Esophagus (tissue), 2 donors: ENCODE data around the gene POLR2C. TPM values are rescaled to one million over a fixed set of nuclear protein-coding genes. Genes with fewer than 3 reads are reported as not detected.

Experiments
- H3K27ac ChIP-seq, 2 donors: one replicate each; pipeline ENCODE4 v1.5.1; 2013; ENCODE audit warnings: low read depth in 2 of 2, mild to moderate bottlenecking in 2 of 2, inconsistent platforms in 1 of 2, low read length in 1 of 2, moderate library complexity in 1 of 2
- H3K27me3 ChIP-seq, 2 donors: one replicate each; pipeline ENCODE4 v1.6.1; 2013; ENCODE audit warnings: low read length in 2 of 2, control low read depth in 1 of 2, mild to moderate bottlenecking in 1 of 2; ENCODE audit not compliant: insufficient read depth in 2 of 2, control insufficient read depth in 1 of 2
- H3K36me3 ChIP-seq, 2 donors: one replicate each; pipeline ENCODE4 v1.6.1; 2013; ENCODE audit warnings: low read length in 1 of 2; ENCODE audit not compliant: control insufficient read depth in 2 of 2, insufficient read depth in 2 of 2
- H3K4me1 ChIP-seq, 2 donors: one replicate each; pipeline ENCODE4 v1.6.1; 2013; ENCODE audit warnings: low read length in 1 of 2; ENCODE audit not compliant: control insufficient read depth in 2 of 2, insufficient read depth in 2 of 2
- H3K4me3 ChIP-seq, 2 donors: one replicate each; pipeline ENCODE4 v1.5.1; 2013; ENCODE audit warnings: low read length in 2 of 2, mild to moderate bottlenecking in 2 of 2, low read depth in 1 of 2, moderate library complexity in 1 of 2
- H3K9me3 ChIP-seq, 2 donors: one replicate each; pipeline ENCODE4 v1.6.1; 2013; ENCODE audit warnings: mild to moderate bottlenecking in 2 of 2, low read depth in 1 of 2, low read length in 1 of 2, moderate library complexity in 1 of 2; ENCODE audit not compliant: control insufficient read depth in 2 of 2, insufficient read depth in 1 of 2
- WGBS, 2 donors: extraction: QIAGEN DNeasy Blood & Tissue Kit; methylation state at CpG; one replicate each; pipeline ENCODE4 v1.1.7; 2013; 5-methylcytosine and 5-hydroxymethylcytosine counted together
- polyA plus RNA-seq, 2 donors: library from polyadenylated mRNA; stranded (reverse); fragments of 200-250 nt; gene quantifications; one replicate each; pipeline ENCODE4 v1.2.3, GENCODE V29; 2013
- donor health status: healthy with polysubstance abuse.
- donor health status: Bipolar disorder and iron deficiency.

Gene POLR2C
- polyA plus RNA-seq, 2 donors = 18.5 to 34.0 TPM

GRCh38 chr16:57483725-57484514, 21.4 kb downstream of the POLR2C start:
- H3K4me1 ChIP-seq = peaks cover 21 to 34% of the 10 kb centered on the region in 2 donors
- WGBS, 2 donors = 51 to 52% methylated on average over 18 to 19 of the region's 19 CpGs

GRCh38 chr16:57484515-57485005, 22.1 kb downstream of the POLR2C start:
- no peaks in the 10 kb centered on the region for H3K9me3 ChIP-seq
- peaks cover 0 to 5% of the 10 kb centered on the region in 2 donors for H3K36me3 ChIP-seq
- 80 to 85% methylated on average over 8 of the region's 8 CpGs for WGBS, 2 donors
- H3K4me1 ChIP-seq = peaks cover 21 to 29% of the 10 kb centered on the region in 2 donors
- H3K27me3 ChIP-seq = no peaks in the 10 kb centered on the region
- H3K27ac ChIP-seq = peak overlapping the region in 1 of 2 donors; percentile 90
- H3K4me3 ChIP-seq = no peak overlapping the region

More at GRCh38 chr16:57483725-57484514, 21.4 kb downstream of the POLR2C start:
- Histone ChIP-seq H3K4me3 (no peak overlapping the region), H3K27me3 (no peaks in the 10 kb centered on the region), H3K36me3 (peaks cover 0 to 10% of the 10 kb centered on the region in 2 donors), H3K9me3 (no peaks in the 10 kb centered on the region), H3K27ac (peak overlapping the region in 1 of 2 donors; percentile 35)

GRCh38 chr16:57485091-57485915, 22.8 kb downstream of the POLR2C start:
- H3K4me1 ChIP-seq = peaks cover 19 to 27% of the 10 kb centered on the region in 2 donors
- no peaks in the 10 kb centered on the region for H3K27me3 ChIP-seq
- H3K27ac ChIP-seq = peak overlapping the region; percentile 79 to 90
- H3K4me3 ChIP-seq = peak overlapping the region; percentile 89 to 93
- WGBS, 2 donors = 51 to 62% methylated on average over 14 of the region's 14 CpGs
- no peaks in the 10 kb centered on the region for H3K9me3 ChIP-seq
- H3K36me3 ChIP-seq = peaks cover 0 to 5% of the 10 kb centered on the region in 2 donors

GRCh38 chr16:57485916-57486857, 23.7 kb downstream of the POLR2C start, which contains the start of gene DOK4:
Gene DOK4, minus strand, starts transcription at chr16:57486493. Its CDS starts 6,986 bp downstream, at chr16:57479507.
- H3K4me1 ChIP-seq = peaks cover 17 to 25% of the 10 kb centered on the region in 2 donors
- 1 to 2% methylated on average over 54 to 73 of the region's 73 CpGs for WGBS, 2 donors
- H3K27ac ChIP-seq = peak within 1 kb of the TSS; percentile 79 to 90

DNA sequence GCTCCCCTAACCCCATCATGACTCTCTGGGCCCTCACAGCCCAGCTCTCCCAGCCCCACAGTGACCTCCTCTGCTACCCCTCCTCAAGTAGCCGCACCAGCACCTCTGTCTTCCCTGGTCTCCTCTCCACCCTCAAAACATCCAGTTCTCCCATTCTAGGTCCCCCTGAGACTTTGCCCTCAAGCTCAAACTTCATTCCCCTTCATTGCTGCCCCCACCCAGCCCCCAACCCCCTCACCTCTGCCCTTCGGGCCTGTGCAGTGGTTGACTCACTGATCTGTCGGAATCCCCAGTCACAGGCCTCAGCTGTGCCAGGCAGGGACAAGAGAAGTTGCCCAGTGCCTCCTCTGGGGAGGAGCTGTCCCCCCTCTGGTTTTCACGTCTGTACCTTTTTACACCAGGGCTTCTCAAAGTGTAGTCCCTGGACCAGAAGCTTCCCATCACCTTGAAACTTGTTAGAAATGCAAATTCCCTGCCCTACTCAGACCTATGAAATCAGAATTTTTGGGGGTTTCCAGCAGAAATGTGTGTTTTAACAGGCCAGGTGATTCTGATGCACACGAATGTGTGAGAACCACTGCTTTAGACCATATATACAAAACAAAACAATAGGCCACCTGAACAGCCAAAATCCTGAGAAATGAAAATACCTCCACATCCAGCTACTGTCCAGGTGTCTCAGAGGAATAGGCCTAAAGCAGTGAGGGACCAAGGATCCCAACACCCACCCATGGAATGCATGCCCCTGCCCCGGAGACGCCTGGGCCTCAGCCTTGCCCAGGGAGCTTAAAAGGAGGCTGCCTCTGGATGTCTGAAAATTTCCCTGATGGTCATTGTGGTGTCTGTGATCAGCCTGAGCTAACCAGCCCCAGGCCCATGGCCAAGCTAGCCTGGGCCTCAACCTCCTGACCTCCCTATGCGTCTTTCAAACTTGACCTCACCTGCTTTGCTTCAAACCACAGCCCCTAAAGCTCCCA, 24.7 kb downstream of the POLR2C start:
- Histone ChIP-seq H3K27me3 (no peaks in the 10 kb centered on the region), H3K4me1 (peaks cover 17 to 25% of the 10 kb centered on the region in 2 donors), H3K9me3 (no peaks in the 10 kb centered on the region), H3K27ac (peak overlapping the region in 1 of 2 donors; percentile 23), H3K36me3 (peaks cover 0 to 5% of the 10 kb centered on the region in 2 donors), H3K4me3 (peak overlapping the region in 1 of 2 donors; percentile 16)
- WGBS, 2 donors = 77 to 81% methylated on average over 8 of the region's 8 CpGs

More at GRCh38 chr16:57485916-57486857, 23.7 kb downstream of the POLR2C start, which contains the start of gene DOK4:
- Histone ChIP-seq H3K9me3 (no peaks in the 10 kb centered on the region), H3K27me3 (no peaks in the 10 kb centered on the region), H3K36me3 (peaks cover 0 to 5% of the 10 kb centered on the region in 2 donors), H3K4me3 (peak within 1 kb of the TSS; percentile 89 to 93)

DNA sequence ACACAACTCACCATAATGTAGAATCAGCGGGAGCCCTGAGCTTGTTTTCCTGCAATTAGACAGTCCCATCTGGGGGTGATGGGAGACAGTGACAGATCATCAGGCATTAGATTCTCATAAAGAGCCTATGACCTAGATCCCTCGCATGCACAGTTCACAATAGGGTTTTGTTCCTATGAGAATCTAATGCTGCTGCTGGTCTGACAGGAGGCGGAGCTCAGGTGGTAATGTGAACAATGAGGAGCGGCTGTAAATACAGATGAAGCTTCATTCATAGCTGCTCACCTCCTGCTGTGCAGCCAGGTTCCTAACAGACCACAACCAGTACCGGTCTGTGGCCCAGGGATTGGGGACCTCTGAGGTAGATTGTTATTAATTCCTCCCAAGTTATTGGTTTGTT, 26.8 kb downstream of the POLR2C start:
- 88 to 90% methylated on average over 5 of the region's 5 CpGs for WGBS, 2 donors

DNA sequence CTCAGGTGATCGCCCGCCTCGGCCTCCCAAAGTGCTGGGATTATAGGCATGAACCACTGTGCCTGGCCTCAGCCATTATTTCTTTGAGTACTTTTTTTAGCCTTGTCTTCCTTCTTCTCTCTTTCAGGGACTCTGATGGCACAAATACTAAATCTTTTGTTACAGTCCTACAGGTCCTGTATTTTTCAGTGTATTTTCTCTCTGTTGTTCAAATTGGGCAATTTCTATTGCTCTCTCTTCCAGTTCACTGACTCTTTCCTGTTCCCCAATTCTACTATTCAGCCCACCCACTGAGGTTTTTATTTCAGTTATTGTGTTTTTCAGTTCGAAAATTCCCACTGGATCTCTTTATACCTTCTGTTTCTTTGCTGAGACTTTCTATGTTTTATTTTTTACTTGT, 31.3 kb downstream of the POLR2C start:
- H3K4me3 ChIP-seq = no peak overlapping the region
- WGBS, 2 donors = 93% methylated on average over 4 of the region's 4 CpGs
- no peaks in the 10 kb centered on the region for H3K36me3 ChIP-seq
- H3K9me3 ChIP-seq = no peaks in the 10 kb centered on the region
- H3K27me3 ChIP-seq = no peaks in the 10 kb centered on the region
- H3K4me1 ChIP-seq = no peaks in the 10 kb centered on the region
- H3K27ac ChIP-seq = no peak overlapping the region

More for the DNA sequence above, 26.8 kb downstream of the POLR2C start:
- Histone ChIP-seq H3K27me3 (no peaks in the 10 kb centered on the region), H3K4me1 (peaks cover 12 to 18% of the 10 kb centered on the region in 2 donors), H3K36me3 (no peaks in the 10 kb centered on the region), H3K27ac (no peak overlapping the region), H3K9me3 (no peaks in the 10 kb centered on the region), H3K4me3 (no peak overlapping the region)

- no peak overlapping the region for H3K4me3 ChIP-seq
- no peaks in the 10 kb centered on the region for H3K36me3 ChIP-seq
- 72 to 78% methylated on average over 13 of the region's 13 CpGs for WGBS, 2 donors
- no peaks in the 10 kb centered on the region for H3K9me3 ChIP-seq
- no peak overlapping the region for H3K27ac ChIP-seq
- H3K27me3 ChIP-seq = no peaks in the 10 kb centered on the region
- H3K4me1 ChIP-seq = no peaks in the 10 kb centered on the region
Observed at GRCh38 chr16:57497121-57497520, 34.6 kb downstream of the POLR2C start.
